GM19463 (cell line): ENCODE data around the gene PTPRG.

ENCODE experiments used
- ATAC-seq: cut with Tn5 transposase; IDR thresholded peaks from one replicate; pipeline ENCODE4 v1.9.1; 2021; ENCODE audit warnings: mild to moderate bottlenecking, moderate library complexity; ENCODE audit not compliant: unreplicated experiment

Gene PTPRG

GRCh38 chr3:62084558-62084957 is 523.2 kb downstream of the PTPRG start:
- ATAC-seq, result no peak

- no peak for ATAC-seq
Measured at GRCh38 chr3:62088472-62089104, 527.2 kb downstream of the PTPRG start.

- no peak for ATAC-seq
Measured at GRCh38 chr3:62090066-62090465, 528.7 kb downstream of the PTPRG start.

GRCh38 chr3:62090519-62090918 is 529.1 kb downstream of the PTPRG start:
- ATAC-seq, result no peak

- no peak for ATAC-seq
Measured at GRCh38 chr3:62093025-62093424, 531.7 kb downstream of the PTPRG start.

- no peak for ATAC-seq
Measured at GRCh38 chr3:62094461-62094860, 533.1 kb downstream of the PTPRG start.

- no peak for ATAC-seq
Measured at GRCh38 chr3:62095080-62095479, 533.7 kb downstream of the PTPRG start.

GRCh38 chr3:62095756-62096155 is 534.4 kb downstream of the PTPRG start:
- no peak for ATAC-seq

GRCh38 chr3:62096521-62096920 is 535.1 kb downstream of the PTPRG start:
- ATAC-seq, result no peak

- ATAC-seq, result no peak
Measured at GRCh38 chr3:62097121-62097520, 535.8 kb downstream of the PTPRG start.

- ATAC-seq, result no peak
Measured at GRCh38 chr3:62098646-62099365, 537.4 kb downstream of the PTPRG start.

GRCh38 chr3:62100282-62100989 is 539.1 kb downstream of the PTPRG start:
- no peak for ATAC-seq

GRCh38 chr3:62101488-62101887 is 540.1 kb downstream of the PTPRG start:
- no peak for ATAC-seq

- no peak for ATAC-seq
Measured at GRCh38 chr3:62103531-62103930, 542.2 kb downstream of the PTPRG start.

- ATAC-seq, result no peak
Measured at GRCh38 chr3:62109534-62109933, 548.2 kb downstream of the PTPRG start.

- ATAC-seq, result no peak
Measured at GRCh38 chr3:62110443-62111225, 549.3 kb downstream of the PTPRG start.

GRCh38 chr3:62113092-62113491 is 551.7 kb downstream of the PTPRG start:
- no peak for ATAC-seq

GRCh38 chr3:62114763-62115162 is 553.4 kb downstream of the PTPRG start:
- ATAC-seq, result no peak

- no peak for ATAC-seq
Measured at GRCh38 chr3:62117903-62118548, 556.7 kb downstream of the PTPRG start.

- no peak for ATAC-seq
Measured at GRCh38 chr3:62119139-62119538, 557.8 kb downstream of the PTPRG start.

- ATAC-seq, result no peak
Measured at GRCh38 chr3:62122819-62123218, 561.4 kb downstream of the PTPRG start.
